Measurements from ENCODE around the gene AMDHD1. TPM values are rescaled to one million over a fixed set of nuclear protein-coding genes. Genes with fewer than 3 reads are reported as not detected.

The AMDHD1 gene
- total RNA-seq, 2 experiments from 2014 or later = 1.4 to 1.7 TPM

GRCh38 chr12:95942524-95943329, 404 bp upstream of the AMDHD1 start, which contains the start of gene CCDC38:
Gene CCDC38, minus strand, starts transcription at chr12:95942614. Its CDS starts 6,105 bp downstream, at chr12:95936509.
- Mint-ChIP-seq H3K4me1 (peaks cover 4% of the 10 kb centered on the region), H3K4me3 (peak within 1 kb of the TSS; percentile 84), H3K27ac (peak within 1 kb of the TSS; percentile 91), H3K9me3 (ENCODE audit: low read depth) (no peaks in the 10 kb centered on the region), H3K27me3 (no peaks in the 10 kb centered on the region), H3K36me3 (ENCODE audit: low read depth) (no peaks in the 10 kb centered on the region)
- intact Hi-C loops (cut with DNase I, micrococcal nuclease) = loop anchor here (2.0 to 10.0 kb wide), 9 partner anchors 24 to 940 kb away; partner anchors contain the start of genes LTA4H (in 2 of the 2), SNRPF (in 2 of the 2), FGD6 (in 1 of the 2) and METAP2 (in 1 of the 2)
- DNase-seq = peak; percentile 91
- ATAC-seq = peak; percentile 98
- CTCF ChIA-PET = interaction anchor here (0.6 to 6.1 kb wide), 7 partner anchors 11 to 574 kb away, joined by 3 to 42 read pairs (median 7); no protein-coding TSS in a partner anchor
- POLR2A ChIA-PET = interaction anchor here (0.6 to 1.0 kb wide), 3 partner anchors 13 to 93 kb away, joined by 3 to 4 read pairs (median 3); partner anchors contain the start of gene LTA4H

DNA sequence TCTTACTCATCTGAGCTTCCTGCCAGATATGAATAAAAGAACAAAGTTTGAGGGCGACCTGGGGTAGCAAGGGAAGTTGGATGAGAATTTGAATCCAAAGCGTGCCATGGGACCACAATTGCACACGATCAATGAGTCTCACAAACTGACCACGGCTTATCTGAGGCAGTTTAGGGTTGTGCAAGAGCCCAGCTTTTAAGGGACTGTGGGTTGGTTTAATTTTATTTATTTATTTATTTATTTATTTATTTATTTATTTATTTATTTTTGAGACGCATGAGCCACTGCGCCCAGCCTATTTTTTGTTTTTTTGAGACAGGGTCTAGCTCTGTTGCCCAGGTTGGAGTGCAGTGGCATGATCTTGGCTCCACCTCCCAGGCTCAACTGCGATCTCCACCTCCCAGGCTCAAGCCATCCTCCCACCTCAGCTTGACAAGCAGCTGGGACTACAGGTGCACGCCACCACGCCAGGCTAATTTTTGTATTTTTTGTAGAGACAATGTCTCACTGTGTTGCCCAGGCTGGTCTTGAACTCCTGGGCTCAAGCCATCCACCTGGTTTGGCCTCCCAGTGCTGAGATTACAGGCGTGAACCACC, 1.1 kb downstream of the AMDHD1 start:
- intact Hi-C loops (cut with DNase I, micrococcal nuclease) = loop anchor here in 1 of 2 experiments (5.0 to 10.0 kb wide), 3 partner anchors 271 to 942 kb away; partner anchors contain the start of gene NDUFA12

DNA sequence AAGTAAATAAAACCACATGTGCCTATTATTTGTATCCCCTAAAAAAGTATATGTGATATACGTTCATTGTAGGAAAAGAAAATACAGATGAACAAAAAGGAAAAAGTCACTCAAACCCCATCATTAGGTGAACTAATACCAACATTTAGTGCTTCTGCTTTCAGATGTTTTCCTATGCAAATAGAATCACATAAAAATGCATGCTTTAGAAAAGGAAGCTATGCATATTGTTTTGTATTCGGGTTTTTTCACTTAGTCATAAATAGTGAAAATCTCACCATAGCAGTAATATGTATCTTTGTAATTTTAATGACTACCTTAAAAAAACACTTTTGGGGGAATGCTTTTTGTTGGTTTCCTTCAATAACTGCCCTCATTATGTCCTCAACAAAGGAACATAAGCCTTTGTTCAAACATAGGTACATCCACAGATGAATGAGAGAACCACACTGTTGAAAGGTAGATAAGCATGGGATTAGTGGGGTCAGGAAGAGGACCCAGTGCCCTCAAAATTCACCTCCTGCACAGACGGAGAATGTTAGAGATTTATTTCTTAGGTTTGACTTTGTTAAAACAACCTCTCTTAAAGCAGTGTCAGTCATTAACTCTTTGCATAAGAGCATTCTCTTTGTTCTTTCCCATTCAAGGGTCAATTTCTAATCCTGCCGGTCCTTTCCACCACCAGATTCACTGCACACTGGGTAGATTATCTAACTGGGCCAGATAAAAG, 6.5 kb downstream of the AMDHD1 start:
- ATAC-seq (no peak), DNase-seq (no peak)
- intact Hi-C loops (cut with DNase I, micrococcal nuclease) = loop anchor here in 1 of 2 experiments (10.0 kb wide), 1 partner anchor 265 kb away; no protein-coding TSS in a partner anchor
- no peaks in the 10 kb centered on the region for H3K36me3 Mint-ChIP-seq (ENCODE audit: low read depth)
- H3K9me3 Mint-ChIP-seq (ENCODE audit: low read depth) = no peaks in the 10 kb centered on the region
- POLR2A ChIA-PET = no interaction called here
- H3K27me3 Mint-ChIP-seq = no peaks in the 10 kb centered on the region
- CTCF ChIA-PET = interaction anchor here (0.6 kb wide), 1 partner anchor 86 kb away, joined by 3 read pairs; the partner anchor contains the start of gene LTA4H
- no peaks in the 10 kb centered on the region for H3K4me1 Mint-ChIP-seq
- no peak overlapping the region for H3K4me3 Mint-ChIP-seq
- H3K27ac Mint-ChIP-seq = no peak overlapping the region

More for the DNA sequence above, 1.1 kb downstream of the AMDHD1 start:
- H3K4me3 Mint-ChIP-seq = peak overlapping the region; percentile 84
- no peaks in the 10 kb centered on the region for H3K9me3 Mint-ChIP-seq (ENCODE audit: low read depth)
- DNase-seq = no peak
- H3K36me3 Mint-ChIP-seq (ENCODE audit: low read depth) = no peaks in the 10 kb centered on the region
- H3K4me1 Mint-ChIP-seq = peaks cover 4% of the 10 kb centered on the region
- no peaks in the 10 kb centered on the region for H3K27me3 Mint-ChIP-seq
- H3K27ac Mint-ChIP-seq = no peak overlapping the region
- ATAC-seq = no peak
- ChIA-PET CTCF (interaction anchor here (1.0 to 6.1 kb wide), 6 partner anchors 9 to 54 kb away, joined by 3 to 42 read pairs (median 13); no protein-coding TSS in a partner anchor), POLR2A (interaction anchor here (0.6 kb wide), 1 partner anchor 336 kb away, joined by 3 read pairs; no protein-coding TSS in a partner anchor)

GRCh38 chr12:95951515-95951914, 8.4 kb downstream of the AMDHD1 start:
- intact Hi-C loops (cut with DNase I, micrococcal nuclease) = no loop called here

GRCh38 chr12:95953000-95953399, 9.9 kb downstream of the AMDHD1 start:
- intact Hi-C loops (cut with DNase I, micrococcal nuclease) = no loop called here
- ChIA-PET POLR2A (no interaction called here), CTCF (interaction anchor here (1.1 to 5.5 kb wide), 4 partner anchors 9 to 45 kb away, joined by 3 to 35 read pairs (median 6); partner anchors contain the start of genes AMDHD1 and CCDC38)
- DNase-seq = no peak
- Mint-ChIP-seq H3K27me3 (no peaks in the 10 kb centered on the region), H3K27ac (no peak overlapping the region), H3K4me1 (no peaks in the 10 kb centered on the region), H3K36me3 (ENCODE audit: low read depth) (no peaks in the 10 kb centered on the region), H3K4me3 (no peak overlapping the region), H3K9me3 (ENCODE audit: low read depth) (no peaks in the 10 kb centered on the region)
- no peak for ATAC-seq

More at GRCh38 chr12:95951515-95951914, 8.4 kb downstream of the AMDHD1 start:
- Mint-ChIP-seq H3K27me3 (no peaks in the 10 kb centered on the region), H3K36me3 (ENCODE audit: low read depth) (no peaks in the 10 kb centered on the region), H3K4me3 (no peak overlapping the region), H3K27ac (no peak overlapping the region), H3K4me1 (no peaks in the 10 kb centered on the region), H3K9me3 (ENCODE audit: low read depth) (no peaks in the 10 kb centered on the region)
- POLR2A ChIA-PET = no interaction called here
- ATAC-seq (no peak), DNase-seq (no peak)
- CTCF ChIA-PET = interaction anchor here (0.7 to 5.5 kb wide), 3 partner anchors 9 to 47 kb away, joined by 3 to 35 read pairs (median 3); partner anchors contain the start of genes AMDHD1 and CCDC38

DNA sequence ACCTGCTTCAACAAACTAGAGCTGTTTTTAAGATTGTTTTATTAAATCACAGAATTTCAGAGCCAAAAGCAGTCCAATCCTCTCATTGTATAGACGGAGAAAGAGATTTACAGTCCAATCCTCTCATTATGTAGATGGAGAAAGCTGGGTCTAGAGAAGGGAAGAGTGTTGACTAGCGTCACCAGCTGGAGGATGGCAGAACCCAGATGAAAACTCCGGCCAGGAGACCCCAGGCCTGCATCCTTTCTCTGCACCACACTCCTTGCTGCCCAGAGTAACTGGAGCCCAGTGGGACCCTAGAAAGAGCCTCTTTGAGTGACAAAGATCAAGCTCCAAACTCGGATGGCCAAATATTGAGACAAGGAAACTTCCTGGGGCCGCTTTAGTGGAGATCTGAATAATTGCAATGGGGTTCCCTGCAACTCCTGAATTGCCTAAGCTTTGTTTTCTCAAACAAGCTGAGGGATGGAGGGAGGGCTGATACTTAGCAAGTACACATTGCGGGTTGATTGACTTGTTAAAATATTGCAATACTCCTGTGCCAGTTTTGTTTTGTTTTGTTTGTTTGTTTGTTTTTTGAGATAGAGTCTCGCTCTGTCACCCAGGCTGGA, 12.5 kb downstream of the AMDHD1 start:
- Mint-ChIP-seq H3K36me3 (ENCODE audit: low read depth) (no peaks in the 10 kb centered on the region), H3K9me3 (ENCODE audit: low read depth) (no peaks in the 10 kb centered on the region), H3K4me3 (no peak overlapping the region), H3K27me3 (no peaks in the 10 kb centered on the region), H3K4me1 (no peaks in the 10 kb centered on the region), H3K27ac (no peak overlapping the region)
- intact Hi-C loops (cut with DNase I, micrococcal nuclease) = no loop called here
- ATAC-seq (no peak), DNase-seq (no peak)
- ChIA-PET CTCF (interaction anchor here (0.6 to 5.5 kb wide), 5 partner anchors 13 to 585 kb away, joined by 3 to 35 read pairs (median 3); partner anchors contain the start of genes AMDHD1 and CCDC38), POLR2A (interaction anchor here (0.7 to 0.8 kb wide), 2 partner anchors 13 to 93 kb away, joined by 3 to 5 read pairs; partner anchors contain the start of gene CCDC38)

DNA sequence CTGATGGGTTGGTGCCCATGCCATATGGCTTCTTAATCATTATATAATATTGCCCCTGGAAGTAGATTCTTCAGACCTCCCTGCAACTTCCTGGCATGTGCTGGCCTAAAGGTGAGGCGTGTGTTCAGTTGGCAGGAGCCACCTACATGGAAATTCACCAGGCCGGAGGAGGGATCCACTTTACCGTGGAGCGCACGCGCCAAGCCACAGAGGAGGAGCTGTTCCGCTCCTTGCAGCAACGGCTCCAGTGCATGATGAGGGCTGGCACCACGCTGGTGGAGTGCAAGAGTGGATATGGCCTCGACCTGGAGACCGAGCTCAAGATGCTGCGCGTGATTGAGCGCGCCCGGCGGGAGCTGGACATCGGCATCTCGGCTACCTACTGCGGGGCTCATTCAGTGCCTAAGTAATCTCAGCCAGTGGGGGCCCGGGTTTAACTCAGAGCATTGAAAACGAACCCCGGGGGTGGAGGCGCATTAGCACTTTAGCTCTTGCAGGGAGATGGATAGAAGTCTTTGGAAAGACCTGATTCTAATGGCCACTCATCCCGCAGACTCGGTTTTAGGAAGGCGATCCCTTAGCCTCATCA, 13.5 kb downstream of the AMDHD1 start:
- CTCF ChIA-PET = no interaction called here
- intact Hi-C loops (cut with DNase I, micrococcal nuclease) = no loop called here
- POLR2A ChIA-PET = no interaction called here

DNA sequence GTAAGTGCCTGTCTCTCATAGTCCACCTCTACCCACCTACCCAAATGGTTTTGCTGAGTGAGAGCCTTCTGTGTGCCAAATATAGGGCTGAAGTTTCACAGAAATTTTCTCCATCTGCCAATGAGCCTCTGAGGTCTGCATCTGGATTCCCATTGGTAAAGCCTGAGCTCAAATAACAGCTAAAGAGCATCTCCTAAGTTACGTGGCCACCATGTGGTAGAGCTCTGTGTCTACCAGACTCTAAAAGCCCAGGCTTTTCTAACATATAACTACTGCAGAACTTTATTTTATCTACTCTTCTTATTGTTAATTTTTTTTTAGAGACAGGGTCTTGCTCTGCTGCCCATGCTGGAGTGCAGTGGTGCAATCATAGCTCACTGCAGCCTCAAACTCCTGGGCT, 16.0 kb downstream of the AMDHD1 start:
- POLR2A ChIA-PET = interaction anchor here (1.0 kb wide), 1 partner anchor 65 kb away, joined by 5 read pairs; no protein-coding TSS in a partner anchor
- Mint-ChIP-seq H3K27ac (no peak overlapping the region), H3K4me3 (no peak overlapping the region), H3K36me3 (ENCODE audit: low read depth) (no peaks in the 10 kb centered on the region), H3K4me1 (no peaks in the 10 kb centered on the region), H3K9me3 (ENCODE audit: low read depth) (no peaks in the 10 kb centered on the region), H3K27me3 (no peaks in the 10 kb centered on the region)
- CTCF ChIA-PET = interaction anchor here (1.2 to 2.7 kb wide), 4 partner anchors 9 to 43 kb away, joined by 3 to 18 read pairs (median 5); partner anchors contain the start of gene CCDC38
- DNase-seq = no peak
- intact Hi-C loops (cut with DNase I, micrococcal nuclease) = no loop called here
- ATAC-seq = no peak

More for the DNA sequence above, 13.5 kb downstream of the AMDHD1 start:
- no peak for DNase-seq
- no peaks in the 10 kb centered on the region for H3K27me3 Mint-ChIP-seq
- H3K4me3 Mint-ChIP-seq = no peak overlapping the region
- no peak overlapping the region for H3K27ac Mint-ChIP-seq
- H3K9me3 Mint-ChIP-seq (ENCODE audit: low read depth) = no peaks in the 10 kb centered on the region
- no peaks in the 10 kb centered on the region for H3K4me1 Mint-ChIP-seq
- ATAC-seq = no peak
- no peaks in the 10 kb centered on the region for H3K36me3 Mint-ChIP-seq (ENCODE audit: low read depth)

- DNase-seq = no peak
- intact Hi-C loops (cut with DNase I, micrococcal nuclease) = no loop called here
- no peak for ATAC-seq
- no peaks in the 10 kb centered on the region for H3K9me3 Mint-ChIP-seq (ENCODE audit: low read depth)
- POLR2A ChIA-PET = no interaction called here
- no peaks in the 10 kb centered on the region for H3K4me1 Mint-ChIP-seq
- no peaks in the 10 kb centered on the region for H3K27me3 Mint-ChIP-seq
- CTCF ChIA-PET = interaction anchor here (1.0 kb wide), 1 partner anchor 39 kb away, joined by 3 read pairs; no protein-coding TSS in a partner anchor
- H3K27ac Mint-ChIP-seq = no peak overlapping the region
- H3K36me3 Mint-ChIP-seq (ENCODE audit: low read depth) = no peaks in the 10 kb centered on the region
- H3K4me3 Mint-ChIP-seq = no peak overlapping the region
Measured at GRCh38 chr12:95960241-95960640, 17.1 kb downstream of the AMDHD1 start.

- DNase-seq = no peak
- H3K27me3 Mint-ChIP-seq = no peaks in the 10 kb centered on the region
- H3K27ac Mint-ChIP-seq = no peak overlapping the region
- H3K9me3 Mint-ChIP-seq (ENCODE audit: low read depth) = no peaks in the 10 kb centered on the region
- H3K36me3 Mint-ChIP-seq (ENCODE audit: low read depth) = peaks cover 3% of the 10 kb centered on the region
- ATAC-seq = no peak
- H3K4me1 Mint-ChIP-seq = no peaks in the 10 kb centered on the region
- intact Hi-C loops (cut with DNase I, micrococcal nuclease) = no loop called here
- H3K4me3 Mint-ChIP-seq = no peak overlapping the region
- ChIA-PET POLR2A (no interaction called here), CTCF (interaction anchor here (0.8 to 1.3 kb wide), 3 partner anchors 9 to 27 kb away, joined by 3 read pairs; no protein-coding TSS in a partner anchor)
Measured at GRCh38 chr12:95962222-95962621, 19.1 kb downstream of the AMDHD1 start.

Measured in activated CD4-positive, alpha-beta T cell treated with anti-CD3 and anti-CD28 coated beads for 36 hours (primary cell).